ENCODE results near the gene ANKRD27. TPM values are rescaled to one million over a fixed set of nuclear protein-coding genes. Genes with fewer than 3 reads are reported as not detected.

The ANKRD27 gene
- total RNA-seq, 5 donors from 2014 or later (not counting 1 experiment from before 2014, with no cell fraction given), result 32.1 to 49.7 (median 42.7) TPM

DNA sequence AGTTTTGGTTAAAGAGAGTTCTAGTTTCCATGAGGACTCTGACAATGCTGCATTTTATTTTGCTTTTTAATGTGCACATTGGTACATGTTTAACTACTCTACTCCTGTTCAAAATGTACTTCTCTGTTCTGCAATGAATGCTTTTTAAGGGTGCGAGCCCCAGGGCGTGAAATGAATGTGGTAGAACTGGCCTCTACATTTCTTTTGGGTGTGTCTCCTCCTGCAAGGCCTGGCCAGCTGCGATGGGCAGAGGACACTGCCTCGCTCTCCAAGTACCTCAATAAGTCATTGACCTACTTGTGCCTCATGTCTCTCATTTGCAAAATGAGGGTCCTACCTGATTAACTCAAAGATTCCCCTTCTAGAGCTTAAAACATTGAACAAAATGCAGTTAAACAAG lies 7.3 kb upstream of the ANKRD27 start:
- Mint-ChIP-seq H3K4me3 (no peak overlapping the region), H3K4me1 (peaks cover 0 to 2% (median 2%) of the 10 kb centered on the region in 3 donors), H3K27me3 (peaks cover 6 to 8% of the 10 kb centered on the region in 2 donors), H3K9me3 (no peaks in the 10 kb centered on the region), H3K36me3 (peaks cover 8% of the 10 kb centered on the region), H3K27ac (no peak overlapping the region)
- Histone ChIP-seq H3K9me3 (no peaks in the 10 kb centered on the region), H3K36me3 (ENCODE audit: control insufficient read depth in 2 of 2, extremely low read depth in 1 of 2, insufficient read depth in 1 of 2, low read length in 1 of 2) (no peaks in the 10 kb centered on the region), H3K4me3 (ENCODE audit: control insufficient read depth in 1 of 2, extremely low read depth in 1 of 2, low read length in 1 of 2) (no peak overlapping the region), H3K27ac (ENCODE audit: low read length) (no peak overlapping the region), H3K4me1 (ENCODE audit: control insufficient read depth in 1 of 2, extremely low read depth in 1 of 2, insufficient read depth in 2 of 2, low read length in 2 of 2) (no peaks in the 10 kb centered on the region), H3K27me3 (replicated peaks in 1 of 2; ENCODE audit: control insufficient read depth in 2 of 2, extremely low read depth in 1 of 2, insufficient read depth in 2 of 2, low read length in 1 of 2) (peaks cover 1 to 20% of the 10 kb centered on the region in 2 experiments)
- WGBS (ENCODE audit: insufficient coverage), result 100% methylated on average over 3 of the region's 4 CpGs
- DNase-seq (no peak), ATAC-seq (replicated peaks in 1 of 4) (no peak)
- POLR2A ChIA-PET, result interaction anchor here in 1 of 2 donors (0.7 kb wide), 1 partner anchor 79 kb away, joined by 3 read pairs; no protein-coding TSS in a partner anchor
- CTCF ChIA-PET, result no interaction called here

DNA sequence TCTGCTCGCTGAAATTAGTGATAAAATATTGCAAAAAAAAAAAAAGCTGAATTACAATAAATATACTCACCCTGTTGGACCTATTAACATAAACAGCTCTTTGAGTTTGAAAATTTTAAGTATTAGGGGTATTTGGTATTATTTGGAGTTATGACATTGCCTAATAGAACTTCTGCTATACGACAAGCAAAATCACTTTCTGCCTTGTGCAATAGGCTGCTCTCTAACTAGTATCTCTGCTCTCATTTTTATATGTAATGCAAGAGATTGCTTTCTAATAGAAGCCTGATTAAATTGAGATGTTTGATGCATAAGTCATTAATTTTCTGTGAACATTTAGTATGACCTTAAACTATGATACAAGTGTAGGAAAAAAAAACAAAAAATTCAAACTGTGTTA lies 6.0 kb upstream of the ANKRD27 start:
- Histone ChIP-seq H3K9me3 (no peaks in the 10 kb centered on the region), H3K27me3 (replicated peaks in 1 of 2; ENCODE audit: control insufficient read depth in 2 of 2, extremely low read depth in 1 of 2, insufficient read depth in 2 of 2, low read length in 1 of 2) (peaks cover 6 to 28% of the 10 kb centered on the region in 2 experiments), H3K36me3 (ENCODE audit: control insufficient read depth in 2 of 2, extremely low read depth in 1 of 2, insufficient read depth in 1 of 2, low read length in 1 of 2) (no peaks in the 10 kb centered on the region), H3K4me1 (ENCODE audit: control insufficient read depth in 1 of 2, extremely low read depth in 1 of 2, insufficient read depth in 2 of 2, low read length in 2 of 2) (peaks cover 4 to 11% of the 10 kb centered on the region in 2 experiments), H3K4me3 (ENCODE audit: control insufficient read depth in 1 of 2, extremely low read depth in 1 of 2, low read length in 1 of 2) (no peak overlapping the region), H3K27ac (ENCODE audit: low read length) (no peak overlapping the region)
- no peaks in the 10 kb centered on the region for H3K9me3 Mint-ChIP-seq
- H3K4me3 Mint-ChIP-seq, result no peak overlapping the region
- ChIA-PET CTCF (interaction anchor here in 1 of 2 donors (0.7 kb wide), 1 partner anchor 296 kb away, joined by 5 read pairs; no protein-coding TSS in a partner anchor), POLR2A (interaction anchor here in 1 of 2 donors (0.6 kb wide), 1 partner anchor 247 kb away, joined by 3 read pairs; no protein-coding TSS in a partner anchor)
- H3K27me3 Mint-ChIP-seq, result peaks cover 8 to 13% of the 10 kb centered on the region in 2 donors
- WGBS (ENCODE audit: insufficient coverage), result no CpG with 5 or more reads among the region's 2 CpGs
- peaks cover 0 to 6% (median 5%) of the 10 kb centered on the region in 3 donors for H3K4me1 Mint-ChIP-seq
- DNase-seq (no peak), ATAC-seq (replicated peaks in 1 of 4) (no peak)
- H3K36me3 Mint-ChIP-seq, result peaks cover 3% of the 10 kb centered on the region
- H3K27ac Mint-ChIP-seq, result no peak overlapping the region

DNA sequence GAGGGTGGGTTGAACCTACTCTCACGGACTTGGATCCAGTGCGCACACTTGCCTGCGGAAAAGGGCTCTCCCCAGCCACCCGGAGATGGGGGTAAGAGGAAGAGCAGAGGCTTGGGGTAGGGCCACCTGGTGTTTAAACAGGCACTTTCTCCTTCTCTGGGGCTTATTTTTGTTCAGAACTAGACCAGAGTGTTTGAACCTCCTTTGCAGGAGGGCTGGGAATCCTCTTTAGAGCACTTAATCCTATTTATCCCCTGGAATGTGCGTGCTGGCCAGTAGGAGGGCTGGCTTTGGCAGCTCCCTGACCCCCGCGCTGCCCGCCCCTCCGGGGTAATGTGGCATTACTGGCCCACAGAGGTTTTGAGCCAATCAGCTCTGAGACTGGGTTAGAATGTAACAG lies 2.7 kb upstream of the ANKRD27 start:
- Mint-ChIP-seq H3K36me3 (no peaks in the 10 kb centered on the region), H3K27me3 (peaks cover 8 to 13% of the 10 kb centered on the region in 2 donors), H3K9me3 (no peaks in the 10 kb centered on the region), H3K4me3 (peak overlapping the region; percentile 55 to 74 (median 60)), H3K27ac (no peak overlapping the region), H3K4me1 (peaks cover 18 to 25% (median 21%) of the 10 kb centered on the region in 3 donors)
- Histone ChIP-seq H3K27ac (ENCODE audit: low read length) (no peak overlapping the region), H3K4me3 (ENCODE audit: control insufficient read depth in 1 of 2, extremely low read depth in 1 of 2, low read length in 1 of 2) (no peak overlapping the region), H3K9me3 (no peaks in the 10 kb centered on the region), H3K36me3 (ENCODE audit: control insufficient read depth in 2 of 2, extremely low read depth in 1 of 2, insufficient read depth in 1 of 2, low read length in 1 of 2) (no peaks in the 10 kb centered on the region), H3K27me3 (replicated peaks in 1 of 2; ENCODE audit: control insufficient read depth in 2 of 2, extremely low read depth in 1 of 2, insufficient read depth in 2 of 2, low read length in 1 of 2) (peaks cover 6 to 28% of the 10 kb centered on the region in 2 experiments), H3K4me1 (ENCODE audit: control insufficient read depth in 1 of 2, extremely low read depth in 1 of 2, insufficient read depth in 2 of 2, low read length in 2 of 2) (peaks cover 15 to 36% of the 10 kb centered on the region in 2 experiments)
- no peak for ATAC-seq (replicated peaks in 1 of 4)
- ChIA-PET CTCF (interaction anchor here (0.6 to 1.5 kb wide), 5 partner anchors 16 to 499 kb away, joined by 3 to 7 read pairs (median 4); no protein-coding TSS in a partner anchor), POLR2A (interaction anchor here in 1 of 2 donors (0.5 kb wide), 1 partner anchor 1665 kb away, joined by 3 read pairs; no protein-coding TSS in a partner anchor)
- 77% methylated on average over 5 of the region's 9 CpGs for WGBS (ENCODE audit: insufficient coverage)
- no peak for DNase-seq

DNA sequence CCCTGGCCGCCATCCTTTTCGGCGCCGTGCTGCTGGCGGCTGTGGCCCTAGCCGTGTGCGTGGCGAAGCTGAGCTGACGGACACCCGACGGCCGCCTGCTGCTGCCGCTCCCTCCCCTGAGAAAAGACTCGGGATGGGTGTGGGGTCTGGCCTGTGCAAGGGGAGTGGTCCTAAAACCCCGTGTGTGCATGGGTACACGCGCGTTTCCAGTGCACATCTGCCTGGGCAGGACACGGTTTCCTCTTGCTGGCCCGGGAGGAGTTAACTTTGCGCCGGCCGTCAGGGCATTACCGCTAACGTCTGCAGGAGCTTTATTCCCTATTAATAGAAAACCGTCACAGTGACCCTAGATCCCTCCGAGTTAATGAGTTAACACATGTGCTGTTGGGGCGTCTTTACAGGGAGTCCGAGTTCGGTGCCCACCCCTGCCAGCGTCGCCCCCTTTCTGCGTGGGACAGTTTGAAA lies 1.9 kb upstream of the ANKRD27 start:
- ChIA-PET POLR2A (no interaction called here), CTCF (interaction anchor here in 1 of 2 donors (0.6 to 1.5 kb wide), 2 partner anchors 101 to 500 kb away, joined by 3 read pairs; no protein-coding TSS in a partner anchor)
- Mint-ChIP-seq H3K9me3 (no peaks in the 10 kb centered on the region), H3K36me3 (no peaks in the 10 kb centered on the region), H3K27me3 (peaks cover 5 to 12% of the 10 kb centered on the region in 2 donors), H3K4me3 (peak overlapping the region; percentile 55 to 74 (median 60)), H3K27ac (no peak overlapping the region), H3K4me1 (peaks cover 25 to 32% (median 28%) of the 10 kb centered on the region in 3 donors)
- DNase-seq (no peak), ATAC-seq (replicated peaks in 1 of 4) (no peak)
- WGBS (ENCODE audit: insufficient coverage), result 29% methylated on average over 28 of the region's 33 CpGs
- Histone ChIP-seq H3K36me3 (ENCODE audit: control insufficient read depth in 2 of 2, extremely low read depth in 1 of 2, insufficient read depth in 1 of 2, low read length in 1 of 2) (no peaks in the 10 kb centered on the region), H3K4me1 (ENCODE audit: control insufficient read depth in 1 of 2, extremely low read depth in 1 of 2, insufficient read depth in 2 of 2, low read length in 2 of 2) (peaks cover 15 to 41% of the 10 kb centered on the region in 2 experiments), H3K9me3 (no peaks in the 10 kb centered on the region), H3K4me3 (ENCODE audit: control insufficient read depth in 1 of 2, extremely low read depth in 1 of 2, low read length in 1 of 2) (peak overlapping the region in 1 of 2 donors; percentile 95), H3K27me3 (replicated peaks in 1 of 2; ENCODE audit: control insufficient read depth in 2 of 2, extremely low read depth in 1 of 2, insufficient read depth in 2 of 2, low read length in 1 of 2) (peaks cover 6 to 28% of the 10 kb centered on the region in 2 experiments), H3K27ac (ENCODE audit: low read length) (no peak overlapping the region)

DNA sequence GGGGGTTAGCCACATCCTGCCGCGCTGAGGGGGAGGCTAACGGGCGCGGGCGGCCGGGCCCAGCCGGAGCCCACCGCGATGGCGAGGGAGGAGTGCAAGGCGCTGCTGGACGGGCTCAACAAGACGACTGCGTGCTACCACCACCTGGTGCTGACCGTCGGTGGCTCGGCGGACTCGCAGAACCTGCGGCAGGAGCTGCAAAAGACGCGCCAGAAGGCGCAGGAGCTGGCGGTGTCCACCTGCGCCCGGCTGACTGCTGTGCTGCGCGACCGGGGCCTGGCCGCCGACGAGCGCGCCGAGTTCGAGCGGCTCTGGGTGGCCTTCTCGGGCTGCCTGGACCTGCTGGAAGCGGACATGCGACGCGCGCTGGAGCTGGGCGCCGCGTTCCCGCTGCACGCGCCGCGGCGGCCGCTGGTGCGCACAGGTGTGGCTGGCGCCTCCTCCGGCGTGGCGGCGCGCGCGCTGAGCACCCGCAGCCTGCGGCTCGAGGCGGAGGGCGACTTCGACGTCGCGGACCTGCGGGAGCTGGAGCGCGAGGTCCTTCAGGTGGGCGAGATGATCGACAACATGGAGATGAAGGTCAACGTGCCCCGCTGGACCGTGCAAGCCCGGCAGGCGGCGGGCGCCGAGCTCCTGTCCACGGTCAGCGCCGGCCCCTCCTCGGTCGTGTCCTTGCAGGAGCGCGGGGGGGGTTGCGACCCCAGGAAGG lies 1.4 kb upstream of the ANKRD27 start:
- ChIA-PET CTCF (interaction anchor here in 1 of 2 donors (0.6 kb wide), 1 partner anchor 102 kb away, joined by 3 read pairs; no protein-coding TSS in a partner anchor), POLR2A (no interaction called here)
- H3K4me3 ChIP-seq (ENCODE audit: control insufficient read depth in 1 of 2, extremely low read depth in 1 of 2, low read length in 1 of 2), result peak overlapping the region; percentile 64 to 95
- H3K4me3 Mint-ChIP-seq, result peak overlapping the region; percentile 82 to 97 (median 92)
- WGBS (ENCODE audit: insufficient coverage), result 5% methylated on average over 93 of the region's 93 CpGs
- no peak overlapping the region for H3K27ac ChIP-seq (ENCODE audit: low read length)
- DNase-seq, result peak in 14 of 35 experiments; percentile 8 to 61 (median 25)
- peaks cover 15 to 42% of the 10 kb centered on the region in 2 experiments for H3K4me1 ChIP-seq (ENCODE audit: control insufficient read depth in 1 of 2, extremely low read depth in 1 of 2, insufficient read depth in 2 of 2, low read length in 2 of 2)
- peaks cover 6 to 28% of the 10 kb centered on the region in 2 experiments for H3K27me3 ChIP-seq (replicated peaks in 1 of 2; ENCODE audit: control insufficient read depth in 2 of 2, extremely low read depth in 1 of 2, insufficient read depth in 2 of 2, low read length in 1 of 2)
- no peaks in the 10 kb centered on the region for H3K36me3 ChIP-seq (ENCODE audit: control insufficient read depth in 2 of 2, extremely low read depth in 1 of 2, insufficient read depth in 1 of 2, low read length in 1 of 2)
- H3K27me3 Mint-ChIP-seq, result peaks cover 5 to 12% of the 10 kb centered on the region in 2 donors
- ATAC-seq (replicated peaks in 1 of 4), result peak in 1 of 4 experiments; percentile 1
- H3K9me3 ChIP-seq, result no peaks in the 10 kb centered on the region
- H3K9me3 Mint-ChIP-seq, result no peaks in the 10 kb centered on the region
- H3K4me1 Mint-ChIP-seq, result peaks cover 31 to 38% (median 34%) of the 10 kb centered on the region in 3 donors
- H3K36me3 Mint-ChIP-seq, result no peaks in the 10 kb centered on the region
- no peak overlapping the region for H3K27ac Mint-ChIP-seq

DNA sequence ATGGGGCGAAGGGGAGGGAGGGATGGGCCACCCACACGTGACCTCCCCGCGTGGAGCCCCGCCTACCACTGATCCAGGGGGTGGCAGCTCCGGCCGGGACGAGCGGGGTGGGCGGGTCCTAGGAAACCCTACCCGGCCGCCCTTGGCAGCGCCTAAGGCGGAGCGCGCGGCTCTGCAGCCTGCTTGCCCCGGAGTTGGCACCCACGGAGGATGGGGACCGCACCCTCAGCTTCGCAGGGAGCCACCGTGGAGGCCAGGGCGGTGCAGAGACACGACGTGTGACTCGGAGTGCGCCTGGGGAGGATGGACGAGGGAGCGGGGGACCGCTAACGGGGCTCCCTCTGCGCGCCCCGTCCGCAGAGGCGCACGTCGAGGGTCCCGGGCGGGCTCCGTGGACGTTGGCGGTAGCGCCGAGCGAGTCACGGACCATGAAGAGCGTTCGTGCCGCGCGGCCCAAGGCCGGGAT lies 773 bp upstream of the ANKRD27 start, which contains the start of gene RGS9BP:
TSS of gene RGS9BP (plus strand) at position 129 of the 466 bp plus-strand sequence. CDS start 416 bp downstream, outside the sequence.
- Mint-ChIP-seq H3K27ac (peak within 1 kb of the TSS; percentile 66 to 67), H3K4me1 (peaks cover 32 to 44% (median 38%) of the 10 kb centered on the region in 3 donors), H3K36me3 (no peaks in the 10 kb centered on the region), H3K4me3 (peak within 1 kb of the TSS; percentile 82 to 97 (median 92)), H3K9me3 (no peaks in the 10 kb centered on the region), H3K27me3 (peaks cover 5 to 12% of the 10 kb centered on the region in 2 donors)
- H3K27ac ChIP-seq (ENCODE audit: low read length), result peak within 1 kb of the TSS; percentile 21
- 2% methylated on average over 53 of the region's 53 CpGs for WGBS (ENCODE audit: insufficient coverage)
- H3K4me3 ChIP-seq (ENCODE audit: control insufficient read depth in 1 of 2, extremely low read depth in 1 of 2, low read length in 1 of 2), result peak within 1 kb of the TSS; percentile 64 to 95
- ChIA-PET POLR2A (interaction anchor here in 1 of 2 donors (0.6 kb wide), 1 partner anchor 207 kb away, joined by 3 read pairs; no protein-coding TSS in a partner anchor), CTCF (interaction anchor here in 1 of 2 donors (0.9 kb wide), 1 partner anchor 42 kb away, joined by 4 read pairs; no protein-coding TSS in a partner anchor)
- peaks cover 6 to 28% of the 10 kb centered on the region in 2 experiments for H3K27me3 ChIP-seq (replicated peaks in 1 of 2; ENCODE audit: control insufficient read depth in 2 of 2, extremely low read depth in 1 of 2, insufficient read depth in 2 of 2, low read length in 1 of 2)
- DNase-seq, result peak in 34 of 35 experiments; percentile 25 to 72 (median 47)
- H3K4me1 ChIP-seq (ENCODE audit: control insufficient read depth in 1 of 2, extremely low read depth in 1 of 2, insufficient read depth in 2 of 2, low read length in 2 of 2), result peaks cover 15 to 43% of the 10 kb centered on the region in 2 experiments
- no peaks in the 10 kb centered on the region for H3K36me3 ChIP-seq (ENCODE audit: control insufficient read depth in 2 of 2, extremely low read depth in 1 of 2, insufficient read depth in 1 of 2, low read length in 1 of 2)
- ATAC-seq (replicated peaks in 1 of 4), result peak; percentile 37 to 54 (median 45)
- H3K9me3 ChIP-seq, result no peaks in the 10 kb centered on the region
